H1 (cell line): ENCODE data around the gene GZMM. TPM values are rescaled to one million over a fixed set of nuclear protein-coding genes. Genes with fewer than 3 reads are reported as not detected.

Experiments used
- CTCF ChIA-PET: fragments of 300-600 bp; sonication (Branson Sonifier 250); formaldehyde crosslinking; loops from one replicate; lab custom pipeline; 2021; ENCODE audit not compliant: partially characterized antibody; lab: Charles Lee
- POLR2A ChIA-PET: fragments of 300-600 bp; sonication (Branson Sonifier 250); formaldehyde crosslinking; loops from one replicate; lab custom pipeline; 2021; ENCODE audit warnings: inconsistent platforms; ENCODE audit not compliant: partially characterized antibody; lab: Charles Lee
- DNase-seq, 2 experiments: peaks; one replicate each; pipeline versions ENCODE4 v3.0.0 to v3.0.0-alpha.2; 2010 to 2022; ENCODE audit warnings: low spot score in 2 of 2, low read depth in 1 of 2, mixed read lengths in 1 of 2
- FAIRE-seq: peaks from 2 replicates; lab custom pipeline; 2011; peaks lifted over from hg19 to GRCh38; lab: Jason Lieb, UNC
- H2AFZ ChIP-seq: 2 replicates; pipeline ENCODE4 v1.8.1; 2012; ENCODE audit warnings: low read length, inconsistent platforms
- H2AK5ac ChIP-seq: 2 replicates; pipeline ENCODE4 v1.6.1; 2013; ENCODE audit warnings: low read depth, low read length
- H2BK120ac ChIP-seq: replicated peaks from 2 replicates; pipeline ENCODE3; 2013; ENCODE audit warnings: low read depth, low read length, inconsistent platforms
- H2BK12ac ChIP-seq: 2 replicates; pipeline ENCODE4 v1.6.1; 2013; ENCODE audit warnings: low read depth, low read length
- H2BK15ac ChIP-seq: 2 replicates; pipeline ENCODE4 v1.6.1; 2013; ENCODE audit warnings: low read length
- H2BK20ac ChIP-seq: 2 replicates; pipeline ENCODE4 v1.6.1; 2013; ENCODE audit warnings: low read length
- H2BK5ac ChIP-seq: 2 replicates; pipeline ENCODE4 v1.6.1; 2013; ENCODE audit warnings: low read depth, low read length
- H3K14ac ChIP-seq: 2 replicates; pipeline ENCODE4 v1.6.1; 2013; ENCODE audit warnings: inconsistent platforms; ENCODE audit not compliant: insufficient read length
- H3K18ac ChIP-seq: 2 replicates; pipeline ENCODE4 v1.6.1; 2013; ENCODE audit warnings: low read length; ENCODE audit errors: extremely low read depth
- H3K23ac ChIP-seq: 2 replicates; pipeline ENCODE4 v1.6.1; 2013; ENCODE audit warnings: inconsistent platforms; ENCODE audit not compliant: insufficient read length
- H3K23me2 ChIP-seq: 2 replicates; pipeline ENCODE4 v1.6.1; 2013; ENCODE audit warnings: low read depth, low read length
- H3K27ac ChIP-seq: 2 replicates; pipeline ENCODE4 v1.6.1; 2011; ENCODE audit warnings: low read depth, low read length, inconsistent platforms
- H3K27me3 ChIP-seq, 4 experiments: replicated peaks in 1 of 4; 1 replicate in 1 of 4; 2 replicates in 3 of 4; pipeline versions ENCODE4 v1.6.1 to v1.8.1; 2011 to 2013; ENCODE audit warnings: low read length in 3 of 4, mild to moderate bottlenecking in 3 of 4, inconsistent platforms in 2 of 4, mixed read lengths in 2 of 4, moderate library complexity in 1 of 4; ENCODE audit not compliant: control insufficient read depth in 3 of 4, insufficient read depth in 3 of 4; ENCODE audit errors: extremely low read depth in 1 of 4
- H3K36me3 ChIP-seq, 4 experiments: 2 replicates each; pipeline versions ENCODE4 v1.6.1 to v1.8.1; 2011 to 2013; ENCODE audit warnings: mild to moderate bottlenecking in 4 of 4, low read length in 3 of 4, moderate library complexity in 2 of 4, control low read depth in 1 of 4, inconsistent platforms in 1 of 4; ENCODE audit not compliant: insufficient read depth in 4 of 4, control insufficient read depth in 2 of 4
- H3K4ac ChIP-seq: replicated peaks from 2 replicates; pipeline ENCODE3; 2013; ENCODE audit warnings: low read length, low read depth, mixed read lengths, inconsistent platforms; ENCODE audit not compliant: insufficient read length
- H3K4me1 ChIP-seq, 4 experiments: replicated peaks in 1 of 4; 1 replicate in 1 of 4; 2 replicates in 3 of 4; pipeline versions ENCODE4 v1.6.1 to v1.8.1; 2011 to 2013; ENCODE audit warnings: low read length in 3 of 4, inconsistent platforms in 2 of 4, mixed read lengths in 1 of 4; ENCODE audit not compliant: insufficient read depth in 4 of 4, control insufficient read depth in 3 of 4
- H3K4me2 ChIP-seq, 2 experiments: 2 replicates each; pipeline versions ENCODE4 v1.6.1 to v1.8.1; 2011 to 2013; ENCODE audit warnings: low read depth in 2 of 2, low read length in 2 of 2, control low read depth in 1 of 2, inconsistent platforms in 1 of 2, mild to moderate bottlenecking in 1 of 2; ENCODE audit not compliant: insufficient read depth in 1 of 2
- H3K4me3 ChIP-seq, 4 experiments: fragments of 200-600, 300-600 bp in 1 of 4; sonication (generic), shearing (Covaris generic), sonication (Bioruptor Twin) in 1 of 4; 2 replicates each; pipeline versions ENCODE4 v1.5.1 to v1.8.1; 2011 to 2016; ENCODE audit warnings: low read length in 4 of 4, low read depth in 3 of 4, control low read depth in 2 of 4, inconsistent platforms in 2 of 4, mild to moderate bottlenecking in 2 of 4, mixed read lengths in 1 of 4, moderate library complexity in 1 of 4; ENCODE audit not compliant: insufficient read depth in 2 of 4; ENCODE audit errors: extremely low read depth in 1 of 4
- H3K56ac ChIP-seq: replicated peaks from 2 replicates; pipeline ENCODE3; 2013; ENCODE audit warnings: low read depth, mild to moderate bottlenecking, mixed read lengths, low read length, inconsistent platforms; ENCODE audit not compliant: insufficient read length
- H3K79me1 ChIP-seq: 2 replicates; pipeline ENCODE4 v1.6.1; 2013; ENCODE audit warnings: low read depth, low read length, control low read depth
- H3K79me2 ChIP-seq, 2 experiments: 2 replicates each; pipeline versions ENCODE4 v1.6.1 to v1.8.1; 2012 to 2013; ENCODE audit warnings: low read length in 2 of 2, mild to moderate bottlenecking in 2 of 2, inconsistent platforms in 1 of 2; ENCODE audit not compliant: insufficient read depth in 2 of 2, control insufficient read depth in 1 of 2
- H3K9ac ChIP-seq, 4 experiments: replicated peaks in 1 of 4; 1 replicate in 1 of 4; 2 replicates in 3 of 4; pipeline versions ENCODE4 v1.6.1 to v1.8.1; 2011 to 2013; ENCODE audit warnings: low read depth in 3 of 4, low read length in 3 of 4, control low read depth in 2 of 4, mild to moderate bottlenecking in 2 of 4, moderate library complexity in 2 of 4, inconsistent platforms in 1 of 4; ENCODE audit errors: extremely low read depth in 1 of 4
- H3K9me3 ChIP-seq, 2 experiments: 2 replicates each; pipeline versions ENCODE4 v1.6.1 to v1.8.1; 2012 to 2013; ENCODE audit warnings: mild to moderate bottlenecking in 2 of 2, moderate library complexity in 2 of 2, control low read depth in 1 of 2, inconsistent platforms in 1 of 2, low read depth in 1 of 2, low read length in 1 of 2, mixed read lengths in 1 of 2; ENCODE audit not compliant: insufficient read depth in 2 of 2
- H4K20me1 ChIP-seq, 2 experiments: replicated peaks in 1 of 2; 2 replicates each; pipeline versions ENCODE3 to v1.8.1; 2011 to 2013; ENCODE audit warnings: inconsistent platforms in 2 of 2, low read length in 2 of 2, mild to moderate bottlenecking in 1 of 2; ENCODE audit not compliant: insufficient read depth in 2 of 2, control insufficient read depth in 1 of 2
- H4K5ac ChIP-seq: 2 replicates; pipeline ENCODE4 v1.6.1; 2013; ENCODE audit warnings: low read length, low read depth, mixed read lengths, inconsistent platforms; ENCODE audit not compliant: insufficient read length
- H4K8ac ChIP-seq: 2 replicates; pipeline ENCODE4 v1.8.0; 2013; ENCODE audit warnings: mild to moderate bottlenecking, moderate library complexity, low read length, inconsistent platforms; ENCODE audit not compliant: insufficient read depth; ENCODE audit errors: extremely low read depth
- H4K91ac ChIP-seq: replicated peaks from 2 replicates; pipeline ENCODE3; 2013; ENCODE audit warnings: low read length, mixed read lengths, inconsistent platforms; ENCODE audit not compliant: insufficient read length
- CTBP2 ChIP-seq: IDR thresholded peaks from 2 replicates; pipeline ENCODE4 v1.7.0; 2011; ENCODE audit warnings: borderline replicate concordance, mild to moderate bottlenecking, moderate library complexity, mixed read lengths, low read length; ENCODE audit not compliant: insufficient read depth, insufficient read length
- EP300 ChIP-seq, 2 experiments: IDR thresholded peaks; 1 replicate in 1 of 2; 2 replicates in 1 of 2; pipeline ENCODE4 v1.6.1; 2011 to 2012; ENCODE audit warnings: low read depth in 2 of 2, low read length in 2 of 2, mild to moderate bottlenecking in 2 of 2, borderline replicate concordance in 1 of 2, inconsistent platforms in 1 of 2, moderate library complexity in 1 of 2
- JUND ChIP-seq: IDR thresholded peaks from 2 replicates; pipeline ENCODE4 v1.6.1; 2011; ENCODE audit warnings: mild to moderate bottlenecking, improper control_type of control experiment, low read length
- KDM5A ChIP-seq: fragments of 200-600 bp; IDR thresholded peaks from 2 replicates; pipeline ENCODE4 v1.7.1; 2012; ENCODE audit warnings: mild to moderate bottlenecking, low read length, inconsistent platforms, mixed read lengths
- NRF1 ChIP-seq: IDR thresholded peaks from 2 replicates; pipeline ENCODE4 v1.6.1; 2011; ENCODE audit warnings: mild to moderate bottlenecking, low read depth, low read length, improper control_type of control experiment
- PHF8 ChIP-seq: fragments of 200-600 bp; sonication (generic); conservative IDR thresholded peaks from 2 replicates; pipeline ENCODE4 v1.7.1; 2012; ENCODE audit warnings: low read depth, mild to moderate bottlenecking, inconsistent platforms, low read length, moderate library complexity
- POU5F1 ChIP-seq: IDR thresholded peaks from 2 replicates; pipeline ENCODE4 v1.6.1; 2011; ENCODE audit warnings: low read depth, mild to moderate bottlenecking, low read length, moderate library complexity
- RAD21 ChIP-seq, 2 experiments: IDR thresholded peaks in 1 of 2; conservative IDR thresholded peaks in 1 of 2; 2 replicates each; pipeline ENCODE4 v1.6.1; 2011; ENCODE audit warnings: low read depth in 2 of 2, low read length in 2 of 2, improper control_type of control experiment in 1 of 2, inconsistent platforms in 1 of 2, mild to moderate bottlenecking in 1 of 2, moderate library complexity in 1 of 2
- TBP ChIP-seq: IDR thresholded peaks from 2 replicates; pipeline ENCODE4 v1.6.1; 2011; ENCODE audit warnings: low read depth, low read length, improper control_type of control experiment
- WGBS, 2 experiments: shearing (Covaris generic) in 1 of 2; methylation state at CpG; one replicate each; pipeline versions ENCODE4 v1.1.6 to v1.1.7; 2013 to 2015; ENCODE audit warnings: low lambda C conversion rate in 2 of 2, mixed read lengths in 2 of 2, inconsistent platforms in 1 of 2, low coverage in 1 of 2, missing lambda C conversion rate in 1 of 2; ENCODE audit not compliant: insufficient replicate concordance in 2 of 2, insufficient coverage in 1 of 2, insufficient read length in 1 of 2; ENCODE audit errors: extremely low coverage in 1 of 2, missing lambda C conversion rate in 1 of 2; 5-methylcytosine and 5-hydroxymethylcytosine counted together
- polyA plus RNA-seq, 7 experiments: library from polyadenylated mRNA; depleted of rRNA in 3 of 7; stranded (reverse) in 5 of 7; unstranded in 2 of 7; fragments of >200 nt in 5 of 7; fragments of 200-250 nt in 2 of 7; gene quantifications; 1 replicate in 5 of 7; 2 replicates in 1 of 7; 4 replicates in 1 of 7; pipeline versions ENCODE4 v1.2.1 to v1.2.3, GENCODE V29; 2011 to 2013; ENCODE audit warnings: missing spikeins in 2 of 7, mixed read lengths in 2 of 7
- total RNA-seq: library from RNA; stranded (reverse); fragmentation: NEBNext Ultra II Directional; extraction: Animal tissue kit (Norgen Biotek cat#: 25700); gene quantifications from 2 replicates; pipeline ENCODE4 v1.2.1, GENCODE V29; 2021
- TF ChIP-seq, protein P1 (sequence below), 3 experiments: IDR thresholded peaks; 1 replicate in 2 of 3; 2 replicates in 1 of 3; pipeline versions ENCODE4 v1.5.1 to v1.6.1; 2011; ENCODE audit warnings: low read length in 3 of 3, mild to moderate bottlenecking in 3 of 3, inconsistent platforms in 2 of 3, low read depth in 1 of 3, moderate library complexity in 1 of 3; ENCODE audit not compliant: insufficient read depth in 1 of 3; ENCODE audit errors: control extremely low read depth in 1 of 3

The GZMM gene
- total and polyA plus RNA-seq, 2 of the 8 experiments (the other 6 are each of a cell fraction or from before 2014, with no cell fraction given): 0.09 to 0.32 TPM

GRCh38 chr19:522726-523125 lies 21.1 kb upstream of the GZMM start:
- ChIA-PET POLR2A (interaction anchor here (2.2 to 5.7 kb wide), 2 partner anchors 9 to 49 kb away, joined by 5 to 36 read pairs; partner anchors contain the start of genes BSG and CDC34), CTCF (interaction anchor here (0.6 to 3.5 kb wide), 5 partner anchors 12 to 1167 kb away, joined by 3 to 31 read pairs (median 4); no protein-coding TSS in a partner anchor)
- Histone ChIP-seq H3K56ac (no peak overlapping the region), H3K18ac (no peak overlapping the region), H3K79me2 (no peaks in the 10 kb centered on the region), H3K9ac (no peak overlapping the region), H3K9me3 (peaks cover 10 to 21% of the 10 kb centered on the region in 2 experiments; a peak in 2 of 4 replicates), H3K4me2 (no peak overlapping the region), H3K27ac (no peak overlapping the region), H2BK12ac (no peak overlapping the region), H4K8ac (peak overlapping the region; percentile 51; the same call in 1 of the 2 replicates), H2BK120ac (no peak overlapping the region), H4K91ac (no peak overlapping the region), H3K4ac (no peak overlapping the region), H2AK5ac (no peak overlapping the region), H3K4me3 (no peak overlapping the region), H4K20me1 (no peaks in the 10 kb centered on the region), H3K27me3 (peaks cover 0 to 5% (median 0%) of the 10 kb centered on the region in 4 experiments; a peak in 1 of 7 replicates), H3K23me2 (0 out of 2 replicates have a peak, but pooled peaks cover 2% of the 10 kb centered on the region), H3K23ac (no peak overlapping the region), H3K4me1 (peaks cover 0 to 3% (median 0%) of the 10 kb centered on the region in 4 experiments; a peak in 2 of 7 replicates), H3K36me3 (peaks cover 0 to 7% (median 0%) of the 10 kb centered on the region in 4 experiments; a peak in 1 of 8 replicates), H4K5ac (no peak overlapping the region), H3K14ac (no peak overlapping the region), H2BK5ac (no peak overlapping the region), H2AFZ (no peak overlapping the region), H2BK20ac (no peak overlapping the region), H2BK15ac (no peak overlapping the region), H3K79me1 (no peaks in the 10 kb centered on the region)
- DNase-seq (no peak), FAIRE-seq (no peak)
- WGBS, 2 experiments: 93% methylated on average over 12 of the region's 12 CpGs; no CpG with 5 or more reads in 1 of the 2 experiments
- TF ChIP-seq PHF8 (no peak), EP300 (IDR thresholded peaks at IDR 0.05; ENCODE audit: borderline replicate concordance in 1 of 2, low read depth in 2 of 2, low read length in 2 of 2) (no peak), RAD21 (IDR thresholded peaks at IDR 0.05 in 1 of 2, conservative IDR thresholded peaks at IDR 0.05 in 1 of 2; ENCODE audit: low read depth in 2 of 2, low read length in 2 of 2) (no peak), KDM5A (no peak), JUND (no peak), CTBP2 (no peak), TBP (no peak), NRF1 (no peak), POU5F1 (no peak)
- TF ChIP-seq, protein P1, sequence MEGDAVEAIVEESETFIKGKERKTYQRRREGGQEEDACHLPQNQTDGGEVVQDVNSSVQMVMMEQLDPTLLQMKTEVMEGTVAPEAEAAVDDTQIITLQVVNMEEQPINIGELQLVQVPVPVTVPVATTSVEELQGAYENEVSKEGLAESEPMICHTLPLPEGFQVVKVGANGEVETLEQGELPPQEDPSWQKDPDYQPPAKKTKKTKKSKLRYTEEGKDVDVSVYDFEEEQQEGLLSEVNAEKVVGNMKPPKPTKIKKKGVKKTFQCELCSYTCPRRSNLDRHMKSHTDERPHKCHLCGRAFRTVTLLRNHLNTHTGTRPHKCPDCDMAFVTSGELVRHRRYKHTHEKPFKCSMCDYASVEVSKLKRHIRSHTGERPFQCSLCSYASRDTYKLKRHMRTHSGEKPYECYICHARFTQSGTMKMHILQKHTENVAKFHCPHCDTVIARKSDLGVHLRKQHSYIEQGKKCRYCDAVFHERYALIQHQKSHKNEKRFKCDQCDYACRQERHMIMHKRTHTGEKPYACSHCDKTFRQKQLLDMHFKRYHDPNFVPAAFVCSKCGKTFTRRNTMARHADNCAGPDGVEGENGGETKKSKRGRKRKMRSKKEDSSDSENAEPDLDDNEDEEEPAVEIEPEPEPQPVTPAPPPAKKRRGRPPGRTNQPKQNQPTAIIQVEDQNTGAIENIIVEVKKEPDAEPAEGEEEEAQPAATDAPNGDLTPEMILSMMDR (IDR thresholded peaks at IDR 0.05; ENCODE audit: control extremely low read depth in 1 of 3, insufficient read depth in 1 of 3, low read depth in 1 of 3, low read length in 3 of 3): no peak
